Upper lobe of left lung (tissue), 6 donors: ENCODE data around the gene FANCG. TPM values are rescaled to one million over a fixed set of nuclear protein-coding genes. Genes with fewer than 3 reads are reported as not detected.

Experiments used
- ATAC-seq, 2 donors: fragments of 200-7000 bp; cut with Tn5 transposase; one replicate each; pipeline ENCODE4 v1.9.1; 2022; ENCODE audit warnings: mild to moderate bottlenecking in 2 of 2, moderate library complexity in 2 of 2; ENCODE audit not compliant: low FRiP score in 2 of 2
- DNase-seq, 2 donors: peaks; one replicate each; pipeline ENCODE4 v3.0.0-alpha.2; 2019 to 2020
- H3K27ac ChIP-seq, 4 donors: fragments of 200-600 bp; sonication (generic); one replicate each; pipeline ENCODE4 v1.5.1; 2016 to 2019
- H3K27me3 ChIP-seq, 4 donors: fragments of 200-600 bp; sonication (generic); one replicate each; pipeline ENCODE4 v1.5.1; 2017 to 2019
- H3K36me3 ChIP-seq, 4 donors: fragments of 200-600 bp; sonication (generic); one replicate each; pipeline ENCODE4 v1.5.1; 2016 to 2019
- H3K4me1 ChIP-seq, 4 donors: fragments of 200-600 bp; sonication (generic); one replicate each; pipeline ENCODE4 v1.5.1; 2018 to 2019
- H3K4me3 ChIP-seq, 4 donors: fragments of 200-600 bp; sonication (generic); one replicate each; pipeline ENCODE4 v1.5.1; 2017 to 2019; ENCODE audit warnings: mild to moderate bottlenecking in 2 of 4, moderate library complexity in 1 of 4
- H3K9me3 ChIP-seq, 4 donors: fragments of 200-600 bp; sonication (generic); one replicate each; pipeline ENCODE4 v1.5.1; 2018 to 2019
- CTCF ChIP-seq, 6 experiments: fragments of 450-650 bp in 4 of 6; fragments of 200-600 bp in 2 of 6; sonication (generic) in 2 of 6; IDR thresholded peaks; one replicate each; pipeline ENCODE4 v1.5.1; 2016 to 2019; ENCODE audit warnings: antibody characterized with exemption in 6 of 6
- EP300 ChIP-seq, 4 donors: sonication (generic); formaldehyde crosslinking; IDR thresholded peaks; one replicate each; pipeline ENCODE4 v1.5.1; 2017; ENCODE audit warnings: antibody characterized with exemption in 4 of 4, control low read depth in 2 of 4
- POLR2A ChIP-seq, 4 donors: fragments of 450-650 bp; IDR thresholded peaks; one replicate each; pipeline ENCODE4 v1.5.1; 2016 to 2017; ENCODE audit warnings: antibody characterized with exemption in 4 of 4, mild to moderate bottlenecking in 2 of 4
- POLR2AphosphoS5 ChIP-seq, 2 donors: sonication (generic); formaldehyde crosslinking; IDR thresholded peaks; one replicate each; pipeline ENCODE4 v1.5.1; 2017; ENCODE audit warnings: antibody characterized with exemption in 2 of 2
- WGBS, 2 donors: methylation state at CpG; one replicate each; pipeline ENCODE4 v1.1.5; 2017 to 2018; 5-methylcytosine and 5-hydroxymethylcytosine counted together
- total RNA-seq, 6 donors: library from RNA; depleted of rRNA in 4 of 6; stranded (reverse); fragments of >200 nt in 4 of 6; gene quantifications; one replicate each; pipeline versions ENCODE4 v1.1.0 to v1.2.1, GENCODE V29; 2016 to 2021
- donor health status: DM: no; HTN: no; CAD: no; lungs with moderate emphysema.
- donor health status: DM: no; HTN: yes; CAD: no; lungs with severe emphysema.

FANCG gene
- total RNA-seq, 6 donors from 2014 or later = 4.7 to 61.8 (median 9.1) TPM

DNA sequence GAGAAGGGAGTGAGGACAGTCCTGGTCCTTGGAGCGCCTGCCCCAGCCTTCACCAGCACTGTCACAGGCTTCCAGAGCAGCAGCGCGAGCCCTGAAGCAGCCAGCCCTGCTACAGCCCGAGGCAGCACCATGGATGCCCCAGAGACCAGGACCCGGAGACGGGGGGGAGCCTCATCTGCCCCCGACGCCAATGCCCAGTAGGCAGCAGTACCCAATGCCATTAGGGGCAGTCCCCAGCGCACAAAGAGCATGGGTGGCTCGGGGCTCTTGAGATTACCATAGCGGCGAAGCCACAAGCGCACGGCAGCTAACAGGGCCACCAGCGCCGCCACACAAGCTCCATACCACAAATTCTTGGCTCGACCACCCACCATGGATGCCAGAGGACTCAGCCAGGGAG, 11.8 kb upstream of the FANCG start:
- ATAC-seq (no peak), DNase-seq (peak in 1 of 2 donors; percentile 52)
- WGBS, 2 donors = 80 to 96% methylated on average over 1 to 17 of the region's 17 CpGs
- H3K9me3 ChIP-seq = no peaks in the 10 kb centered on the region
- H3K27ac ChIP-seq = no peak overlapping the region
- no peak for TF ChIP-seq POLR2AphosphoS5 (IDR thresholded peaks at IDR 0.05)
- no peak for TF ChIP-seq CTCF (IDR thresholded peaks at IDR 0.05)
- no peak for TF ChIP-seq POLR2A (IDR thresholded peaks at IDR 0.05)
- TF ChIP-seq EP300 (IDR thresholded peaks at IDR 0.05) = no peak
- peaks cover 8 to 10% (median 9%) of the 10 kb centered on the region in 4 donors for H3K4me1 ChIP-seq
- H3K27me3 ChIP-seq = no peaks in the 10 kb centered on the region
- H3K4me3 ChIP-seq = no peak overlapping the region
- H3K36me3 ChIP-seq = peaks cover 12 to 70% (median 50%) of the 10 kb centered on the region in 4 donors

DNA sequence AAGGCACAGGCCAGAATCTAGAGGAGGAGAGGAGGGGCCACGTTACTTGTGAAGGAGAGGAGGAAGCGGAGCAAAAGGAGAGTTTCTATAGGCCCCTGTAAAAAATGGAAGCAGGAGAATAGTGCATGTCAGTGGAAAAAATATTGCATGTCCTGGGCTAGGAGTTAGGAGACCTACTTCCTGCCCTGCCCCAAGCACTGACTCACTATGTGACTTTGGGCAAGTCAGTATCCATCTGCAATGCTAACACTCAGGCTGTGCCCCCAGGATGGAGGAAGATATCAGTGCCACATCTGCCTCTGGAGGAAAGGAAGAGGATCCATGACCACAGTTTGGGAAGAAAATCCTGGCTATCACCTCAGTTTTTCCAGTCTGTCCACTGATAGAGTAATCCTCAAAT, 9.7 kb upstream of the FANCG start:
- Histone ChIP-seq H3K36me3 (peaks cover 12 to 74% (median 50%) of the 10 kb centered on the region in 4 donors), H3K27ac (no peak overlapping the region), H3K27me3 (no peaks in the 10 kb centered on the region), H3K9me3 (no peaks in the 10 kb centered on the region), H3K4me3 (no peak overlapping the region), H3K4me1 (no peaks in the 10 kb centered on the region)
- DNase-seq = no peak
- TF ChIP-seq EP300 (IDR thresholded peaks at IDR 0.05) (no peak), CTCF (IDR thresholded peaks at IDR 0.05) (no peak), POLR2AphosphoS5 (IDR thresholded peaks at IDR 0.05) (no peak), POLR2A (IDR thresholded peaks at IDR 0.05) (no peak)
- ATAC-seq = no peak
- 78 to 95% methylated on average over 2 of the region's 2 CpGs for WGBS, 2 donors

- Histone ChIP-seq H3K9me3 (no peaks in the 10 kb centered on the region), H3K27me3 (no peaks in the 10 kb centered on the region), H3K36me3 (peaks cover 6 to 38% (median 25%) of the 10 kb centered on the region in 4 donors), H3K27ac (no peak overlapping the region), H3K4me1 (peaks cover 0 to 6% (median 4%) of the 10 kb centered on the region in 4 donors), H3K4me3 (no peak overlapping the region)
- no peak for TF ChIP-seq POLR2AphosphoS5 (IDR thresholded peaks at IDR 0.05)
- no peak for TF ChIP-seq POLR2A (IDR thresholded peaks at IDR 0.05)
- no peak for TF ChIP-seq CTCF (IDR thresholded peaks at IDR 0.05)
- TF ChIP-seq EP300 (IDR thresholded peaks at IDR 0.05) = no peak
- WGBS, 2 donors = 71 to 81% methylated on average over 2 of the region's 2 CpGs
- no peak for DNase-seq
- ATAC-seq = no peak
Measured at GRCh38 chr9:35085078-35085477, 5.3 kb upstream of the FANCG start.

- 12 to 15% methylated on average over 7 to 10 of the region's 10 CpGs for WGBS, 2 donors
- H3K36me3 ChIP-seq = peaks cover 0 to 7% (median 3%) of the 10 kb centered on the region in 4 donors
- no peaks in the 10 kb centered on the region for H3K9me3 ChIP-seq
- H3K27me3 ChIP-seq = no peaks in the 10 kb centered on the region
- no peak for ATAC-seq
- no peak for DNase-seq
- TF ChIP-seq POLR2A (IDR thresholded peaks at IDR 0.05) = no peak
- no peak for TF ChIP-seq POLR2AphosphoS5 (IDR thresholded peaks at IDR 0.05)
- TF ChIP-seq EP300 (IDR thresholded peaks at IDR 0.05) = no peak
- no peak for TF ChIP-seq CTCF (IDR thresholded peaks at IDR 0.05)
- peak overlapping the region; percentile 54 to 84 (median 78) for H3K4me3 ChIP-seq
- H3K27ac ChIP-seq = peak overlapping the region in 3 of 4 donors; percentile 57 to 85 (median 80)
- peaks cover 8 to 21% (median 12%) of the 10 kb centered on the region in 4 donors for H3K4me1 ChIP-seq
Measured at GRCh38 chr9:35079041-35079425, 709 bp downstream of the FANCG start.

DNA sequence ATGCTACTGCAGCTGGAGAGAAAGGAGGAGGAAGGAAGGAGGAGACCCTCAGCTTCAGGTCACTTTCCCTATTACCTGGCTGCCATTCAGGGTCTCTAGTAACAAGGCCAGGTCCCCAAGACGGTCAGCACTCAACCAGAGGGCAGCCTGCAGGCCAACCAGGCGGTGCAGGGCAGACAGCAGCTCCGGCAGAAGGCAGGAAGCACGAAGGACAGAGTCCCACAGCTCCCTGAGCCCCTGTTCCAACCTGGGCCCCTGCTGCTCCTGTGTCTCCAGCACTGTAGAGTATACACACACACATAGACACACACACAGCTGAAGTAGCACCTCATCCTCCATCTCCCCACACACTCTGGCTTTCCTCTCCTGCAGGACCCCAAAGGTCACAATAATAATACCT, 1.7 kb downstream of the FANCG start:
- Histone ChIP-seq H3K27ac (no peak overlapping the region), H3K4me3 (no peak overlapping the region), H3K4me1 (peaks cover 10 to 25% (median 13%) of the 10 kb centered on the region in 4 donors), H3K9me3 (no peaks in the 10 kb centered on the region), H3K36me3 (peaks cover 0 to 7% (median 3%) of the 10 kb centered on the region in 4 donors), H3K27me3 (no peaks in the 10 kb centered on the region)
- WGBS, 2 donors = 60 to 74% methylated on average over 1 to 4 of the region's 4 CpGs
- no peak for ATAC-seq
- TF ChIP-seq POLR2A (IDR thresholded peaks at IDR 0.05) (no peak), CTCF (IDR thresholded peaks at IDR 0.05) (no peak), EP300 (IDR thresholded peaks at IDR 0.05) (no peak)
- DNase-seq = peak in 1 of 2 donors; percentile 30
